Parathyroid adenoma (tissue), 2 donors: ENCODE measurements around the gene KCNIP2.

Experiments
- H2AFZ ChIP-seq: fragments of 300-600 bp; sonication (generic); one replicate; pipeline ENCODE4 v1.7.0; 2017; ENCODE audit warnings: antibody characterized with exemption, mild to moderate bottlenecking
- H3K27ac ChIP-seq: fragments of 300-600 bp; sonication (generic); one replicate; pipeline ENCODE4 v1.7.0; 2017
- H3K27me3 ChIP-seq: fragments of 300-600 bp; sonication (generic); one replicate; pipeline ENCODE4 v1.7.0; 2017; ENCODE audit warnings: low read length; ENCODE audit not compliant: control insufficient read depth, insufficient read depth
- H3K36me3 ChIP-seq: fragments of 300-600 bp; sonication (generic); one replicate; pipeline ENCODE4 v1.7.0; 2017; ENCODE audit warnings: low read length; ENCODE audit not compliant: control insufficient read depth, insufficient read depth
- H3K4me1 ChIP-seq: fragments of 300-600 bp; sonication (generic); one replicate; pipeline ENCODE4 v1.7.0; 2017; ENCODE audit warnings: control low read depth
- H3K4me2 ChIP-seq: fragments of 300-600 bp; sonication (generic); one replicate; pipeline ENCODE4 v1.7.0; 2017; ENCODE audit warnings: low read length
- H3K4me3 ChIP-seq: fragments of 300-600 bp; sonication (generic); one replicate; pipeline ENCODE4 v1.7.0; 2017; ENCODE audit warnings: low read depth, low read length
- H3K79me2 ChIP-seq: fragments of 300-600 bp; sonication (generic); one replicate; pipeline ENCODE4 v1.7.0; 2017; ENCODE audit warnings: control low read depth
- H3K9ac ChIP-seq: fragments of 300-600 bp; sonication (generic); one replicate; pipeline ENCODE4 v1.7.0; 2017; ENCODE audit warnings: mild to moderate bottlenecking
- H3K9me3 ChIP-seq: fragments of 300-600 bp; sonication (generic); one replicate; pipeline ENCODE4 v1.7.0; 2017; ENCODE audit warnings: low read length; ENCODE audit not compliant: control insufficient read depth
- TF ChIP-seq, protein P1 (sequence below): fragments of 300-600 bp; sonication (generic); IDR thresholded peaks from one replicate; pipeline ENCODE4 v1.7.0; 2017; ENCODE audit warnings: antibody characterized with exemption, mild to moderate bottlenecking
- donor health status: primary hyperparathyroidism.

Gene KCNIP2

DNA sequence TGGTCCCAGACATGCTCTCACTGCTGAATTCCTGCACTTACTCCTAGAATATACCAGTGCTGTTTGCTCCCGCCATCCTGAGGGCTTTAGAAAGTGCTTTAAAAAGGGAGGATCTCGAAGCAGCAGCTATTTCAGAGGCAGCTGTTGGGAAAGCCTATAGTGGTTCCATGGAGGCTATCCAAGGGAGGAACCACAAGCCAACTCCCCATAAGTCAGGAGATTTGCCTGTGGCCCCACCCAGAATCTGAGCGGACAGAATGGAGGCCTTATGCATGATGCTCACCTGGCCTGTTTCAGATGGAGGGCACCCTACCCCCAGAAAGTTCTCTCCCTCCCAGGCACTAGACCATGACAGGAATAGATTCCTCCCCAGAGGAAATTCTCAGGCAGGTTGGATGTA is 2.3 kb upstream of the KCNIP2 start:
- H3K9ac ChIP-seq = no peak overlapping the region
- no peak overlapping the region for H2AFZ ChIP-seq
- no peak overlapping the region for H3K27ac ChIP-seq
- H3K9me3 ChIP-seq = no peaks in the 10 kb centered on the region
- no peaks in the 10 kb centered on the region for H3K36me3 ChIP-seq
- TF ChIP-seq, protein P1, sequence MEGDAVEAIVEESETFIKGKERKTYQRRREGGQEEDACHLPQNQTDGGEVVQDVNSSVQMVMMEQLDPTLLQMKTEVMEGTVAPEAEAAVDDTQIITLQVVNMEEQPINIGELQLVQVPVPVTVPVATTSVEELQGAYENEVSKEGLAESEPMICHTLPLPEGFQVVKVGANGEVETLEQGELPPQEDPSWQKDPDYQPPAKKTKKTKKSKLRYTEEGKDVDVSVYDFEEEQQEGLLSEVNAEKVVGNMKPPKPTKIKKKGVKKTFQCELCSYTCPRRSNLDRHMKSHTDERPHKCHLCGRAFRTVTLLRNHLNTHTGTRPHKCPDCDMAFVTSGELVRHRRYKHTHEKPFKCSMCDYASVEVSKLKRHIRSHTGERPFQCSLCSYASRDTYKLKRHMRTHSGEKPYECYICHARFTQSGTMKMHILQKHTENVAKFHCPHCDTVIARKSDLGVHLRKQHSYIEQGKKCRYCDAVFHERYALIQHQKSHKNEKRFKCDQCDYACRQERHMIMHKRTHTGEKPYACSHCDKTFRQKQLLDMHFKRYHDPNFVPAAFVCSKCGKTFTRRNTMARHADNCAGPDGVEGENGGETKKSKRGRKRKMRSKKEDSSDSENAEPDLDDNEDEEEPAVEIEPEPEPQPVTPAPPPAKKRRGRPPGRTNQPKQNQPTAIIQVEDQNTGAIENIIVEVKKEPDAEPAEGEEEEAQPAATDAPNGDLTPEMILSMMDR = no peak
- H3K79me2 ChIP-seq = no peaks in the 10 kb centered on the region
- H3K27me3 ChIP-seq = no peaks in the 10 kb centered on the region
- H3K4me1 ChIP-seq = no peaks in the 10 kb centered on the region
- no peak overlapping the region for H3K4me2 ChIP-seq
- H3K4me3 ChIP-seq = no peak overlapping the region

DNA sequence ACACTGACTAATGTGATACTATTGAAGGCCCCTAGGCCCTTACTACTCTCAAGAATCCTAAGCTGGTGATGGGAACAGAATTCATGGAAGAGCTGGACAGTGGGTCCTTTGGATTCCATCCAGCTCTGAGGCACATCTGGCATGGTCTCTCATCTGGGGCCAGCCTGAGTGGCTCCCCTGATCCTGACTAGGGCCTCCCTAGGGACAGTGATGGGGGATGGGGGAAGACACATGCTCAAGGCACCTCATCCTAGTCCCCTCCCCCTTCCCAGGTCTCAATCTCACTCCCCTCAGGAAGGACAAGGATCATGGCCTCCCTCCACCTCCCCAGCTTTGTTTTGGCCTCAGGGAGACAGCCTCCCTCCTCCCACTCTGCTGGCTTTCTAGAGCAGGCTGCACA is 1.8 kb downstream of the KCNIP2 start:
- Histone ChIP-seq H3K27ac (no peak overlapping the region), H3K79me2 (no peaks in the 10 kb centered on the region), H3K4me3 (no peak overlapping the region), H3K4me2 (no peak overlapping the region), H3K36me3 (no peaks in the 10 kb centered on the region), H3K9ac (no peak overlapping the region), H3K9me3 (no peaks in the 10 kb centered on the region), H3K27me3 (no peaks in the 10 kb centered on the region), H3K4me1 (peaks cover 5% of the 10 kb centered on the region), H2AFZ (no peak overlapping the region)
- TF ChIP-seq, protein P1 = no peak

DNA sequence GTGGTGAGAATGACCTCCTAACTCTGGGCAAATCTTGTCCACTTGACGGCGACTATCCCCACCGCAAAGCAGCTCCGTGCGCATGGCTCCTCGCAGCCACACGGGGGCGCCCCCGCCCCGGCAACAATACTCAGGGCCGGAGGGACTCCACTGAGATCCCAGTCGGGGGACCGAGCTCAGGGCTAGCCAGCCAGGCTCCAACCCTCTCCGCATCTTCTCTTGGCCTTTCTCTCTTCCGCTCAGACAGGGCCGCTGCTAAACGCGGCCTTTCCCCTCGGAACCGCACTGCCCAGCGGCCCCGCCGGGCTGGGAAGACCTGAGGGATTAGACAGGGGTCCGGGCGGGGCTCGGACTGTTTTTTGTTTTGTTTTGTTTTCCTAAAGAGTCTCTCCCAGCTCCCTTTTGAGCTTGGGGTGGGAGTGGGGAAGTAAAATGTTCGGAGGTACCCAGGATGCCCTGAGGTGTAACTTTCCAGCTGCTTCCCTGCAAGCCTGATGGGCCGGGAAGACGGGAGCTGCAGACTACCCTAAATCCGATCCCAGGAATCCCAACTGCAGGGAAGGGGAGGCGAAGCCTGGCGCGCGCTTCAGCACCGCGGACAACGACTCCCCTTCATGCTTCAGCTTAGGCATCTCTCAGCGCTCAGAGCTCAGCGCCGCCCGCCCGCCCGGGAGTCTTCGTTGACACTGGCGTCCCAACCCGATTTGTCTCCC is 2.7 kb downstream of the KCNIP2 start:
- H3K9ac ChIP-seq = no peak overlapping the region
- peak overlapping the region; percentile 48 for H2AFZ ChIP-seq
- H3K4me1 ChIP-seq = peaks cover 5% of the 10 kb centered on the region
- H3K27me3 ChIP-seq = no peaks in the 10 kb centered on the region
- TF ChIP-seq, protein P1 = peak; percentile 97
- peak overlapping the region; percentile 68 for H3K4me2 ChIP-seq
- H3K36me3 ChIP-seq = no peaks in the 10 kb centered on the region
- no peaks in the 10 kb centered on the region for H3K79me2 ChIP-seq
- H3K4me3 ChIP-seq = no peak overlapping the region
- H3K27ac ChIP-seq = no peak overlapping the region
- no peaks in the 10 kb centered on the region for H3K9me3 ChIP-seq

DNA sequence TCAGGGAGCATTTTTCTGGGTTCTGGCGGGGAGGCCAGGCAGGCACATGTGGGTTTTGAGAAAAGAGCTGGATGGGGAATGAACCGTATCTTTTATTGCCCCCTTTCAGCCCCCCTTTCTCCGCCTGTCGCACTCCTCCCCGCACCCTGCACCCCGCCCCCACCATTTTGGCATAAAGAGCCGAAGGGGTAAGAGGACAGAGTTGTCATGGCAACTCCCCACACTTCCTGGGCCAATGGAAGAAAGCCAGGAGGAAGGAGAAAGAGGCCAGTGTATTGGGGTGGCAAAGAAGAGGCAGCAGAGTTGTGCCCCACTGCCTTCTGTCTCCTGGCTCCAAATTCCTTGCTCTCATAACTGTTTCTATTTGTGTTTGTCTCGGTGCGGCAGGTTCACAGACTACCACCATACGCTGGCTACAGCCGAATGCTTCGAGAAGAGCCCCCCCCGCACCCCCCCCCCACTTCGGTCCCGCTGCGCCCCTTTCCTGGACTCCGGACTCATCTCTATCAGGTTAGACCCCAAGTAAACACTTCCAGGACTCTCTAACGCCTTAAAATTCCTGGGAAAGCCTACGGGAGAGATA is 3.4 kb downstream of the KCNIP2 start:
- H3K27me3 ChIP-seq = no peaks in the 10 kb centered on the region

More for the DNA sequence above, 3.4 kb downstream of the KCNIP2 start:
- Histone ChIP-seq H3K4me1 (peaks cover 5% of the 10 kb centered on the region), H3K9me3 (no peaks in the 10 kb centered on the region), H3K4me3 (no peak overlapping the region), H3K4me2 (peak overlapping the region; percentile 68), H2AFZ (peak overlapping the region; percentile 48), H3K36me3 (no peaks in the 10 kb centered on the region), H3K27ac (no peak overlapping the region), H3K79me2 (no peaks in the 10 kb centered on the region), H3K9ac (no peak overlapping the region)
- TF ChIP-seq, protein P1 = no peak
